Duodenal mucosa (tissue), 2 donors: ENCODE measurements around the gene HIPK2.

ENCODE experiments used
- H3K27ac ChIP-seq: one replicate; pipeline ENCODE4 v1.7.0; 2013; ENCODE audit warnings: low read depth, low read length
- H3K27me3 ChIP-seq, 2 donors: one replicate each; pipeline ENCODE4 v1.7.0; 2013; ENCODE audit warnings: low read length in 2 of 2, control low read depth in 1 of 2; ENCODE audit not compliant: insufficient read depth in 2 of 2, control insufficient read depth in 1 of 2
- H3K36me3 ChIP-seq, 2 donors: one replicate each; pipeline ENCODE4 v1.7.0; 2013; ENCODE audit warnings: low read length in 2 of 2, control low read depth in 1 of 2; ENCODE audit not compliant: insufficient read depth in 2 of 2, control insufficient read depth in 1 of 2
- H3K4me1 ChIP-seq, 2 donors: one replicate each; pipeline ENCODE4 v1.7.0; 2013; ENCODE audit warnings: low read length in 2 of 2, control low read depth in 1 of 2; ENCODE audit not compliant: insufficient read depth in 2 of 2, control insufficient read depth in 1 of 2
- H3K4me3 ChIP-seq, 2 donors: one replicate each; pipeline ENCODE4 v1.7.0; 2013; ENCODE audit warnings: low read length in 2 of 2, low read depth in 1 of 2
- H3K9ac ChIP-seq, 2 donors: one replicate each; pipeline ENCODE4 v1.7.0; 2013; ENCODE audit warnings: low read length in 2 of 2, low read depth in 1 of 2
- H3K9me3 ChIP-seq, 2 donors: one replicate each; pipeline ENCODE4 v1.7.0; 2013; ENCODE audit warnings: low read length in 2 of 2, control low read depth in 1 of 2; ENCODE audit not compliant: control insufficient read depth in 1 of 2

The HIPK2 gene

DNA sequence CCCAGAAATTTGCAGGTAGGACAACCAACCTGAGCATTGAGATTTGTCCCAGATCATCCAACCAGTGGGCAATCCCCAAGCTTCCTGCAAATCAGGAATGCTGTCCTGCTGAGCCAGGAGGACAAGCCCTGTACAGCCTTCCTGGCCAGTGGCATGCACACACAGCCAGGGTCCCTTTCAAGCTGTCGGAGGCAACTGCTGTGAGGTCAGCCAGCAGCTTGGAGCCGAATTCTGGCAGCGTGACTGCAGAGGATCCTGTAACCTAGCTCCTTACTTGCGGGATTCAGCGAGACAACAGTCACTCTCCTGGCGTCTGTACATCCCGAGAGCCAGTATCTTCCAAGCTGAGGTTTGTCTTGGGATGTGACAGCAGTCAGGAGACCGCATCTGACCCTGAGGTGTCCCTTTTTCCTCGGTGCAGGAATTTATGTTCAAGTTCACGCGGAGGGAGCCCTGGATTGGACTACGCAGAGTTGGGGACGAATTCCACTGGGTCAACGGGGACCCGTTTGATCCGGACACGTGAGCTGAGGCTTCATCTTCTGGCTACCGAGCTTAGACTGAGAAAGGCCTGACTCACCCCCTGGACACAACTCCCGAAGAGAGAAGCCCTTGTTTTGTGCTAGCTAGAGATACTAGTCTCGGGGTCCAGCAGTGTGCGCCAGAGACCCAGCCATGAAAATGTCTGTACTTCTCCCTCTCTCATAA, 236.0 kb downstream of the HIPK2 start:
- Histone ChIP-seq H3K27me3 (no peaks in the 10 kb centered on the region), H3K27ac (no peak overlapping the region), H3K4me1 (peaks cover 0 to 6% of the 10 kb centered on the region in 2 donors), H3K9me3 (no peaks in the 10 kb centered on the region), H3K9ac (no peak overlapping the region), H3K36me3 (no peaks in the 10 kb centered on the region), H3K4me3 (no peak overlapping the region)

DNA sequence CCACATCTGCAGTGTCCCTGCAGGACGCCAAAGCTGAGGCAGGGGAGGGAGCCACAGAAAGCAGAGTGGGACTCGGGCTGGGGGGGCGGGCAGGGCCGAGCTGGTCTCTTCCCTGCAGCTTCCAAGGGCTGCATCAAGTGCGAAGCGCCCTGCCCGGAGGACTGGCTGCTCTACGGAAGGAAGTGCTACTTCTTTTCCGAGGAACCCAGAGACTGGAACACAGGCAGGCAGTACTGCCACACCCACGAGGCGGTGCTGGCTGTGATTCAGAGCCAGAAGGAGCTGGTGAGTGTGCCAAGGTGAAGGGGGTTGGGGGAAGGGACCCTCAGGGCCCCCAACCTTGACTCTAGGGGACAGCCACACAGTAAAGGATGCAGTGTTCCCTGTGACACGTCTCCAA, 237.6 kb downstream of the HIPK2 start:
- H3K9me3 ChIP-seq = no peaks in the 10 kb centered on the region
- H3K4me1 ChIP-seq = peaks cover 0 to 6% of the 10 kb centered on the region in 2 donors
- H3K27ac ChIP-seq = no peak overlapping the region
- no peaks in the 10 kb centered on the region for H3K36me3 ChIP-seq
- no peak overlapping the region for H3K4me3 ChIP-seq
- no peaks in the 10 kb centered on the region for H3K27me3 ChIP-seq
- no peak overlapping the region for H3K9ac ChIP-seq

DNA sequence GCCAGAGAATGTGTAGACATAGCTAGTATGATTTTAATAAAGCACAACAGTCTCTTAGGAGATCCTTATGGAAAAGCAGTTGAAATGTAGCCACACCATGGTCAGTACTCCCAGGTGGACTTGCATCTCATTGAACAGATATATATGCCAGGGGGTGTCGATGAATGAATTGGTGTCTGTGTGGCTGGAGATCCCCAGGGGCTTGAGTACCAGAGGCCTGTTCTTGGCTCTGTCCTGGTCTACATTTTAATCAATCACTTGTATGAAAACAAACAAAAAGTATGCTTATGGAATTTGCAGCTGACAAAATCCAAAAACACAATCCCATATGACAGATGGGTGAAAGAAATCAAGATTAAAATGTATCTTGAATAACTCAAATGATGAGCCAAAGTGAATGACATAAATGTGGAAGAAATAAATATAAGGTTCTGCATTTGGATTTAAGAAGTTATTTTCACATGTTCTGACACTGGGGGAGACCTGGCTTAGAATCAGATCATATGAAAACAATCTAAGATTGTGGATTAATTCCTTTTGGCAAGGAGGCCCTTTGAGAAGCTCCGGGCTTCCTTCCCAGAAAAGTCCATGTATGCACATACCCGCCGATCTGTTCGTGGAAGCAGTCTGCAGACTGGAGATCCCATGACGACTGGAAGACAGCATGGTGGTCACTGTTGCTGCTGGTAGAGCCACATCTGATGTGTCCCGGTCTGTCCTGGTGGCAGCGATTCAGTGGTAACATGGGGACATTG, 238.7 kb downstream of the HIPK2 start:
- H3K9ac ChIP-seq = no peak overlapping the region
- peaks cover 0 to 6% of the 10 kb centered on the region in 2 donors for H3K4me1 ChIP-seq
- no peak overlapping the region for H3K4me3 ChIP-seq
- no peaks in the 10 kb centered on the region for H3K36me3 ChIP-seq
- H3K9me3 ChIP-seq = no peaks in the 10 kb centered on the region
- no peak overlapping the region for H3K27ac ChIP-seq
- H3K27me3 ChIP-seq = no peaks in the 10 kb centered on the region

DNA sequence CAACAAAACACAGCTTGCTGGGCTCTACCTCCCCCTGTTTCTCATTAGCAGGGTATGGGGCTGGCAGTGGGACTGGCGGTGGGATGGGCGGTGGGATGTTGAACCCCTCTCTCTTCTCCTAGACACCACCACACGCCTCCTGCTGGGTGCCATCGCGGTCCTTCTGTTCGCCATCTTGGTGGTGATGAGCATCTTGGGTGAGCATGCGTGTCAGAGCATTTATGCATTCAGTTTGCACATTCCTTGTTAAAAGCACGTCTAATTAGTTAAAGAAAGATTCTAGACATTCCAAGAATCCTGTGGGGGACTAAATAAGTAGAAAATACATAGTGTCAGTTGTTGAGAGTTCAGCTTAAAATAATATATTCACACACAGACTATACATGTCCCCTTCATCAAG, 241.6 kb downstream of the HIPK2 start:
- Histone ChIP-seq H3K27me3 (no peaks in the 10 kb centered on the region), H3K27ac (no peak overlapping the region), H3K9me3 (no peaks in the 10 kb centered on the region), H3K4me1 (peaks cover 0 to 4% of the 10 kb centered on the region in 2 donors), H3K9ac (no peak overlapping the region), H3K4me3 (no peak overlapping the region), H3K36me3 (no peaks in the 10 kb centered on the region)

DNA sequence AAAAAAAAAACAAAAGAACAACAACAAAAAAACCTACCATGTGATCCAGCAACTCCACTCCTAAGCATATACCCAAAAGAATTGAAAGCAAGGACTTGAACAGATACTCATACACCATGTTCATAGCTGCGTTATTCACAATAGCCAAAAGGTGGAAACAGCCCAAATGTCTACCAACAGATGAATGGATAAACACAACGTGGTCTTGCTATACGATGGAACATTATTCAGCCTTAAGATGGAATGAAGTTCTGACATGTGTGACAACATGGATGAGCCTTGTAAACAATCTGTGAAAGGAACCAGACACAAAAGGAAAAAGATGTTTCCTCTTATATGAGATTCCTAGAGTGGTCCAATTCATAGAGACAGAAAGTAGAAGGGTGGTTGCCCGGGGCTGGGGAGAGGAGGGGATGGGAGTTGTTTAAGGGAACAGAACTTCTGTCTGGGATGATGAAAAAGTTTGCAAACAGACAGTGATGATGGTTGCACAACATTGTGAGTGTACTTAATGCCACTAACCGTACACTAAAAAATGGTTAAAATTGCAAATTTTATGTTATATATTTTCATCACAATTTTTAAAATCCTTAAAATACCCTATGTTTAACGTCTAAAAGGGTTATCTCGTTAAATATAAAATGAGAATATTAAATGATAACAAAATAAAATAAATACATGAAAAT, 242.7 kb downstream of the HIPK2 start:
- no peak overlapping the region for H3K9ac ChIP-seq
- no peak overlapping the region for H3K4me3 ChIP-seq
- no peaks in the 10 kb centered on the region for H3K9me3 ChIP-seq
- H3K27me3 ChIP-seq = no peaks in the 10 kb centered on the region
- no peak overlapping the region for H3K27ac ChIP-seq
- no peaks in the 10 kb centered on the region for H3K36me3 ChIP-seq
- peaks cover 0 to under 1% of the 10 kb centered on the region in 2 donors for H3K4me1 ChIP-seq

DNA sequence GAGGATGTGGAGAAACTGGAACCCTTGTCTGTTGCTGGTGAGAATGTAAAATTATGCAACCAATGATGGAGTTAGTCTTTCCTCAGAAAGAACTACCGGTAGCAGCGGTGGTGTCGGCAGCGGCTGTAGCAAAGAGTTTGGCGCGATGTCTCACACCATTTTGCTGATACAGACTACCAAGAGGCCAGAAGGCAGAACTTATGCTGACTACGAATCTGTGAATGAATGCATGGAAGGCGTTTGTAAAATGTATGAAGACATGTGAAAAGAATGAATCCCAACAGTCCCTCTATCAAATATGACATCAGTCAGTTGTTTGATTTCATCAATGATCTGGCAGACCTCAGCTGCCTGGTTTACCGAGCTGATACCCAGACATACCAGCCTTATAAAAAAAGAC, 243.7 kb downstream of the HIPK2 start:
- no peak overlapping the region for H3K4me3 ChIP-seq
- H3K27ac ChIP-seq = no peak overlapping the region
- no peaks in the 10 kb centered on the region for H3K27me3 ChIP-seq
- no peaks in the 10 kb centered on the region for H3K9me3 ChIP-seq
- H3K4me1 ChIP-seq = no peaks in the 10 kb centered on the region
- no peaks in the 10 kb centered on the region for H3K36me3 ChIP-seq
- H3K9ac ChIP-seq = no peak overlapping the region

DNA sequence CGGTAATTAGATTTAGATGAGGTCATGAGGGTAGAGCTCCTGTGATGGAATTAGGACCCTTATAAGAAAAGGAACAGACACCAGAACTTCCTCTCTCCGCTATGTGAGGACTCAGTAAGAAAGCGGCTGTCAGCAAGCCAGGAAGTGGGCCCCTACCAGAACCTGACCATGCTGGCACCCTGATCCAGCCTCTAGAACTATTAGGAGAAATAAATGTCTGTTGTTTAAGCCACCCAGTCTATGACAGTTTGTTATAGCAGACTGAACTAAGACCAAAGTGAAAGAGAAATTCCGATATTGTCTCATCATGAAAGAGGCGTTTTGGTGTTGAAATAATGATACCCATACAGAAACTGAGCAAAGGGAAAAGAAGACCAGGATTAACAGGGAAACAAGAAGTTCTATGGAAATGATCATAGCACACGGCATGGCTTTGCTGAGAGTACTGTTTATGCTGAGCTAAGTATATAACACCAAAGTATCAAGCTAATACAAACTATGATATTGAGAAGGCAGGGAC, 245.1 kb downstream of the HIPK2 start:
- Histone ChIP-seq H3K4me1 (no peaks in the 10 kb centered on the region), H3K9me3 (no peaks in the 10 kb centered on the region), H3K27me3 (no peaks in the 10 kb centered on the region), H3K27ac (no peak overlapping the region), H3K9ac (no peak overlapping the region), H3K36me3 (no peaks in the 10 kb centered on the region), H3K4me3 (no peak overlapping the region)

DNA sequence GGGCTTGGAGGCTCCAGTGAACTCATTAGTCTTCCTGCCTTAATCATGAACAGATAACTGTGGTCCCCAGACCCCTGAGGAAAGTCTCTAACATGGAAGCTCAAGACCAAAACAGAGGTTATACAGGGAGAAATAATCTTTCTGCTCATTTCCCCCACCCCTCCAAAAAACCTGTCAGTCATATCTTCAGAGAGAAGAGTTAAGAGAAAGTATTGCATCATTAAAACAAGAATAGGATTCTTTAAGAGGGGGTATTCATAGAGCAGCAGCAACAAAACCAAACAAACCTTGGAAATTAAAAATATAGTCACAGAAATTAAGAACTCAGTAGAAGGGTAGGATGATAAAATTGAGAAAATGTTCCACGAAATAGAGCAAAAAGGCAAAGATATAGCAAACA, 246.7 kb downstream of the HIPK2 start:
- no peak overlapping the region for H3K9ac ChIP-seq
- no peak overlapping the region for H3K4me3 ChIP-seq
- no peak overlapping the region for H3K27ac ChIP-seq
- H3K9me3 ChIP-seq = no peaks in the 10 kb centered on the region
- peaks cover 0 to 5% of the 10 kb centered on the region in 2 donors for H3K4me1 ChIP-seq
- H3K36me3 ChIP-seq = no peaks in the 10 kb centered on the region
- H3K27me3 ChIP-seq = no peaks in the 10 kb centered on the region

DNA sequence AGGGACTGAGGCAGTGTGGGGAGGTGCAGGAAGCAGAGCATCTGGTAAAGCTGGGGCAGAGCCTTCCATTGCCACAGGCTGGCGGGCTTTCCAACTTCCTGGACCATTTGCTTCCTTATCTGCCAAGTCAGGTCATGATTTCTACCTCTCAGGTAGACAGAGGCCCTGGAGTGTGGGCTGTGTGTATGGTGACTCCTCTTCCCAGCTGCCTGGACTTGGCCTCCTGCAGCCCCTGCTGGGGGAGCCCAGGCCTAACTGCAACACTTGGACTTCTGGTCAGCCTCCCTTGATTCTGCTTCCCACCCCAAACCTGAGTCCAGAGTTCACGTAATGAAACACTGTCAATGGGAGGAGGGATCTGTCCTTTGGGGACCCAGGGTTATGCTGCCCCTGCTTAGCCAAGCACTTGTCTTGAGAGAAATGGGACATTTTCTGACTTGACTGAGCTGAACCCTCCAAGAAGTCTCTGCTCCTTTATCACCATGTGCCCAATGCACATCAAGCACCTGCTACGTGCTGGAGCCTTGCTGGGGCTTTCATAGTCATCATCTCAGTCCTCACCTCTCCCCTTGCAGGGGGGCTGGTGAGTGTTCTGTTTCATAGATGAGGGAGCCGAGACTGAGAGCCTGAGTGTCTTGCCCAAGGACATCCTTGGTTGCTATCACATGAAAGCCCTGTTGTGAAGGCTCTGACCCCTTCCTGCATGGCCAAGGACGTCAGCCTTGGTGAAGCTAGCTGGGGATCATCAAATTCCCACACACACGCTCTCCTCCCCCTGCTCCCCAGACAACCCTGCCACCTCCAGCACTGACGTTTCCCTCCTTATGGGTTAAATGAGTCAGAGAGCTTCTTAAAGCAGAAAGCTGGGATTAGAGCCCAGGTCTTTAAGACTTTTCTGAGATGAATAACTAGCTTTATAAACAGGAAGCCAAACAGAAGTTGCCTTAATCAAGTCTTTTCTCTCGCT, 250.9 kb downstream of the HIPK2 start:
- H3K4me1 ChIP-seq = peaks cover 0 to 5% of the 10 kb centered on the region in 2 donors
- H3K27me3 ChIP-seq = peaks cover 18 to 22% of the 10 kb centered on the region in 2 donors
- H3K27ac ChIP-seq = no peak overlapping the region
- H3K9ac ChIP-seq = no peak overlapping the region
- H3K36me3 ChIP-seq = no peaks in the 10 kb centered on the region
- no peak overlapping the region for H3K4me3 ChIP-seq
- no peaks in the 10 kb centered on the region for H3K9me3 ChIP-seq
